GM18499 (cell line): ENCODE measurements around the gene ATP8A1.

Source experiments
- ATAC-seq: cut with Tn5 transposase; IDR thresholded peaks from one replicate; pipeline ENCODE4 v1.9.1; 2021; ENCODE audit warnings: moderate number of reproducible peaks; ENCODE audit not compliant: insufficient read depth, unreplicated experiment

Gene ATP8A1

DNA sequence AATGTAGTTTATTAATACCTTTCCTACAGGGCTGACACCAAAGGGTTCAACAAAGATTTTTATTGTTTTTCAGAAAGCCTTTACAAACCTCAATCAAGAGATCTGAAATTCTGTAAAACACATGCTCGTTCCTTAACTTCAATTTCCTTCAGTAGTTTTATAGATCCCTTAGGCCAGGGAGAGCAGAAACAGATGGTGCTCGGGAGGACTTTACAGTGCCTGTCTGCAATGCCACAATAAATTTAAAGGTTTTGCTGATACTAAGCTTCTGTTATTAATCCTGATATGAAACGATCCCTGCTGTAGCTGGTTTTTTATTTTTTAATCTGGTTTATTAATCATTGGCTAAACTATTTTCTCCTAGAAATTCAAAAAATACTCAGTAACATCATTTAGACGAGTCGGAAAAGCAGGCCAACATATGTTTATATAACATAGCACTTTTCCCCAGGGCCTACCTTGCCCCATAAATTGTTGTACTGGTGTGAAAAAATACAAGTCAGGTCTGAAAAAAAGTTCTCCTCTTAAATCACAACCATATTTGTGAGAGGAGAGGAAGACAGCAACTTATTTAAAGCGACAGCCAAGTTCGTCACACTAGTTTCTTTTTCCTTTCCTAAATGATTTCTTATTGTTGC, 219.9 kb downstream of the ATP8A1 start:
- no peak for ATAC-seq

DNA sequence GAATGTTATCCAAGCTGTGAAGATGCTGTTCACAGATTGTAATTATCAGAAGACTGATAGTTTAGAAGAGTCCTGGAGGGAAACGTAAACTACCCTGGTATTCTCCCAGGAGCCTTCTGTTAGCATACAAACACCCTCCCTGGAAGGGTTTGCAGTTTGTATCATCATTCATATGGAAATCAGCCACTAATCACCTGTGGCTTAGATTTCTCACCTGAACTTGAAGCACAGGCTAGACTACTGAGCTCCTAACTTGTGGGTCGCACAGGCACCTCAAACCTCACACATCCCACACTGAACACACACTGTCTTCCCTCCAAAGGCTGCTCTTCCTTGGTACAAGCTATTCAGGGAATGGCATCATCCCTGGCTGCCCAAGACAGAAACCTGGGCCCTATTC, 228.9 kb downstream of the ATP8A1 start:
- no peak for ATAC-seq

DNA sequence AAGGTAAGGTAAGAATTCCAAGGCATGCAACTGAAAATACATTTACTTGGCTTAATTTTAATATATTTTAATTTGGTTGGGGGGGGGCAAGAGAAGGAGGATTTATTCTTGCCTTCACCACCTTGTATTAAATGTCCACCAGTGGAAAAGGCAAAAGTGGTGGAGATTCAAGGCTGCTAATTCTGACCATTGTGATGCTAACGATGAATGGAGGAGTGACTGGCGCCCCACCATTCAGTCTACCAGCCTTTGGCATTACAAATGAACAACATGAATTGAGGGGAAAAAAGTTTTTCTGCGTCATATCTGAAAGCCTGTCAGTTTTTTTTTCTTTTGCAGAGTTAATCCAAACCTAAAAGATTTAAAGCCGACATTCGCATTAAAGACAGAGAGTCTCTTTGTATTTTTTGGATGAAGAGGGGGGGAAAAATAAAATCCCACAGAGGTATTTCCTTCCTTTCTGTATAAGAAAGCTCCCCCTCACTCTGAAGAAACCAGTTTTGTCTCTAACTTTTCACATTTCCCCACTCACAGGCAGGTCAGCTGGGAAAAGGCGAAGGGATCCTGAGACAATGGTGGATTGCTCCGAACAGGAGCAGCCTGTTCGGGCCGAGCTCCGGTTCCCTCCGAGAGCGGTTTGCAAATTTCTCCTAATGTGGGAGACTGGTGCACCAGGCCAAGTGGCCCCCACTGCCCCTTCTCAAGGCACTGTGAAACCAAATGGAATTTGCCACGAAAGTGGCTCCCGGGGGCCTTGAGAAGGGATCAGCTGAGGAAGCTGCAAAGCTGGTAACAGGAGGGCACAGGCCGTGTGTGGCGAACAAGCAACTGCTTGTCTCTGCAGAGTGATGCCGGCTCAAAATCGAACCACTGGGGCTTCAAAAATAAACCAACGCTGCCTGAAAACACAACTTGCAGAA, 231.5 kb downstream of the ATP8A1 start:
- no peak for ATAC-seq

DNA sequence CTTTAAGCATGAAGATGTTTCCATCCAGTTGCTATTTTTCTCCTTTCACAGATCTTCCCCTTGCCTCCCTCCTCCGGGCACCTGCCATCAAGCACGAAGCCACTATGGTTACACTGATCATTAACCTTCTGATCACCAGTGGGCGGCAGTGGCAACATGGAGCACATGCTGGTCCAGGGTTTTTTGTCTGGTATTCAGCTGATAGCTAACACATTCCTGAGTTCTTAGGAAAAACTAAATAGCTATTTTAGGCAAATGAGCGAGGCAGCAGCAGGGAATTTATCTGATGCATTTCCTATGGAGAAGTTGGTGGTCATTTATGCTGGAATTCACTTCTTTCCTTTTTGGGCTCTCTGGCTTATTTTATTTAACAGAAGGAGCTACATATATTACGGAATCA, 236.8 kb downstream of the ATP8A1 start:
- no peak for ATAC-seq

DNA sequence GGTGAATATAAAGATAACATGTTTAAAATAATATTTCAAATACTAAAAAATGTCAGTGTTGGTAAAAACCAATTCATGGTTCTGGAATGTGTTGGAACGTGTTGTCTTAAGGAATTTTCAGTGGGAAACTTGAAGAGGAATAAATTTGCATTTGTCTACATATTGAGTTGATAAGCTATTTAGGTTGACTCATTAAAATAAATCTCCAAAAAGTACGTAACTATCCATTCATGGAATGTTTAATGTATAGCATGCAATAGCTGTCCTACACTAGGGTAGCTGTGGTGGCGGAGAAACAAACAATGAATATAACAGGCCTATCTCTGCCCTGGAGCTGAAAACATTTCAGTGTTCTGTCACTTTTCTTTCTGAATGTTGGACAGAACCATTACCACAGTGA, 239.4 kb downstream of the ATP8A1 start:
- no peak for ATAC-seq

DNA sequence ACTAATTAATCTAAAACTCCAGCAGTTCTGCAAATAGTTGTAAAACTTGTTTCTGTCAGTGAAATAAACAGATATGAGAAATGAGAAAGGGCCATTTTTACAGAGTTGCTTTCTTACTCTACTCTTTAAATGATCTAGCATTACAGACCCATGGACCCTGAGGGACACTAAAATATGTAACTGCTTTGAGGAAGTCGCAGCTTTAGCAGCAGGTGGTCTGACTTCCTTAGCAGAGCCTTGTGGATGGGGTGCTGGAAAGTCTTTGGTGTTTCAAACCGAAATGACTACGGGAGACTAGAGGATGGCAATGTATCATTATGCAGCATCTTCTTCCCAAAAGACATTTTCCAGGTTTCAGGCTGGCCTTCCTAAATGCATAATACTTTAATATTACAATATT, 240.9 kb downstream of the ATP8A1 start:
- ATAC-seq, result no peak

DNA sequence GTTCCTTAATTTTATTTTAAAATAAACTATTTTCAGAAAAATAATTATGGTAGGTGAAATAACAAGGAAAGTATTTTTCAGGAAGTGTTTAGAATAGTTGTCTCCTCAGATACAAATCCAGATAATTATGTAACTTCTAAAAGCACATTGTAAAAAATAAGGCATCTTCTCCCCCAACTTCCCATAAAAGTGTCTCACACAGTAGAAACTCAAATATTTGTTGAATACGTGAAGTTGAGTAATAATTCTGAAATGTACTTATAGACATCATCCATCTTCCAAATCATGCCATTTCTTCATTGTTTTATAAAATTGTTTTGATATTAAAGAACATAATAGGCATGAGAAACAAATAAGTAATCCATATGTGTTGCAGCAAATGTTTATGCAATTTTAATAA, 241.6 kb downstream of the ATP8A1 start:
- ATAC-seq, result no peak

DNA sequence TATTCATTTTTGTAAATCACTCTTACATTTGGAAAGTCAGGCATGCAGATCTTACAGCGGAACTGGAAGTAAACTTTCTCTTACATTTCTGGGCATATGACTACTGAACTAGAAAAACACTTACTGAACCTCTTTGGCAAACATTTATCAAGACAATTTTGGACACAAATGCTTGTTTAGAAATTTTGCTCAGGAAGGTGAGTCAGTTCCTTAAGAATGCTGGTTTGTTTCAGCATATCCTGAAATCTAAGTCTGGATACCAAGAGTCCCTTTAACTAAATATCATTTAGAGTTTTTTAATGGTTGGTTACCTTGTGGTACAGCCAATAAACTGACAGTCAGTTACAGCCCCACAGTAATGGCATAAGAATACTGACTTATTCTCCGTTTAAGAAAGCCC, 244.7 kb downstream of the ATP8A1 start:
- no peak for ATAC-seq

DNA sequence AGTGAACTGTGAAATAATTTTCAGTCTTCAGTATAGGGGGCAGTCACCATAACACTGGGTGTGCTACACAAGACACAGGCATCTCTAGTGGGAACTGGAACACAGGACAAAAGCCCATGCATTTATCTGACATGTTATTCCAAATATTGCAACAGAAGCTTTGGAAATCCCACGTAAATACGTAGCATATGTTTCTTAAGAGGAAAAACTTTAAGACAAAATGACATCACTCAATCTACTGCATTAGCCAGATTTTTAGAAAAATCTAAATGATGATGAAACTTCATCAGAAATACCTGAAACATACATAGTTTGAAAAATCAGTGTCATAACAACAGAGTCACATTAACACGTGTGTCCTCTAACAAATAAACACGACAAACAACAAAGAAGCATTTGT, 245.1 kb downstream of the ATP8A1 start:
- ATAC-seq, result no peak

DNA sequence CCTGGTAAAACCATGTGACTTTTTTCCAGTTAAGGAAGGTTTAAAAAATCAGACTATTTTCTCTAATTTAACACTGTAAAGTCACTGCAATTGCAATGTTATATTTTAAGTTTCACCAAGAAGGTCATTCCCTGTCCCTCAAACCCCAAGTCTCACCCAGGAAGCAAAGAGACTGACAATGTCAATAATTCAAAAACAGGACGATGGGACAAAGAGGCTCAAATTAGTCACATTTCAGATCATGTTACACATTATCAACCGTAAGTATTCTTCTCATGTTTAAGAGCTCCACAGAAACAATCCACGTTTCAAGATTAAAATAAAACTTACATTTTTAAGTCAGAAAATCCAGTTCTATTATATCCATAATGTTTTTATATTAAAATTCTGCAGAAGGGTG, 246.5 kb downstream of the ATP8A1 start:
- ATAC-seq, result no peak

DNA sequence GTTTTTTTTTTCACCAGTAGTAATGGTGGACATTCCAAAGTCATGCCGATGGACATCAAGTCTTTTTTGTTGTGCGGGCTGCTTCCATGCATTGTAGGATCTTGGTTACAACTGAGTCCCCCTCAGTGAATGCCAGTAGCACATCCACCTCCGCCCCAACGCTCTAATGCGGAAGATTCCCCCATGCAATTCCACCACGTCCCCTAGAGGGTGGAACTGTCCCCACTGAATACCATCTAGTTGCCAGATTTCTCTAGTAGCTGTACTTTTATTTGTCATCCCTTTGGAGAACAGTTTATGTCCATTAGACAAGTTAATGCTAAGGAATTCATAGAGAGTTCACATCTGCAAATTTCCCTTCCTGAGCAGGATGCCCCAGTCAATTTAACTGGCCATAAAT, 252.9 kb downstream of the ATP8A1 start:
- ATAC-seq, result no peak

DNA sequence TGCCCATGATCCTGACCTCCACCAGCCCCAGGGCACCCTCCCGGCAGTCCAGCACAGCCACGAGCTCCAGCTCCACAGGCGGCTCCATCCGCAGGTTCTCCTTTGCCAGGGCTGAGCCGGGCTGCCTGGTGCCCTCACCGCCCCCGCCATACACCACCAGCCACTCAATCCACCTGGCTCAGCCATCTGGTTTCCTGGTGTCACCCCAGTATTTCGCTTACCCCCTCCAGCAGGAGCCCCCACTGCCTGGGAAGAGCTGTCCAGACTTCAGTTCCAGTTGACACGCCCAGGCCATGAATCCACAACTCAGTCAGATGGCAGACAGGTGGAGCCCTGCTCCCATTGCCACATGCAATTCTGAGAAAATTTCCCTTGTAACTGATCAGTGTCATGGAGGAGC, 255.7 kb downstream of the ATP8A1 start:
- no peak for ATAC-seq

DNA sequence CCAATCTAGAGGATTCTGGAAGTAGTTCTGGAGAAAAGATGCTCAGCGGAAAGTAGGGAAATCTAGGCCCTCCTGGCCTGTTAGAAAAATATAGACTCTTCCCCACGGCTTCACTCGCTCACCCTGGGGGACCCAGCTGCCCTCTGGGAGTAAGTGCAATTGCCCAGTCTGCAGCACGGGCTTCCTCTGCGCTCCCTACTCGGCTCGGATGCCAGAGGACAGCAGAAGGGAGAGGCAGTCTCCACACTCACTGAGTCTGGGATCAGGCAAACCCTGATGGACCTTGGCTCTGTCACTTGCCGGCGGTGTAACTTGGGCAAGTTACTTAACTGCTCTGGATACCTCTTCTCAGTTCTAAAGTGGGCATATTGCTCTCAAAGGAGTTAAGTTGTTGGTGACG, 257.5 kb downstream of the ATP8A1 start:
- ATAC-seq, result no peak

DNA sequence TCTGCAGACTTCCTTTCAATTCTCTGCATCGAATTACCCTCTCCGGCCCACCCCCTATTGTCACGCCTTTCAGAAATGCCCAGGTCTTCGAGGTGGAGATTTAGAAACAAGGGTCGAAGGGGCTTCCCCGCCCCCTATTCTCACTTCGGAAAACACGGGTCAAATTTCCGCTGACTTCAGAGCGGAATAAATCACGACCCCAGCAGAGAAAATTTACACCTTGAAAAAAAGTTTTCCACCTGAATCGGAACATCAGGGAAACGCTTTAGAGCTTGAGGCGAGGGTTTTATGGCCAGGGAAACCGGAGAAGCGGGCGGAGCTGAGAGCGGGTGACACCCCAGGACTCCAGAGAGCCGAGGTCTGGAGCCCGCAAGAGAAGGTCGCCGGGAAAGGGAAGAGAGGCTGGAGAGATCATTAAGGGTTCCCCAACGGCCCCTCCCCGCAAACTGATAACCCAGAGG, 258.0 kb downstream of the ATP8A1 start:
- no peak for ATAC-seq

DNA sequence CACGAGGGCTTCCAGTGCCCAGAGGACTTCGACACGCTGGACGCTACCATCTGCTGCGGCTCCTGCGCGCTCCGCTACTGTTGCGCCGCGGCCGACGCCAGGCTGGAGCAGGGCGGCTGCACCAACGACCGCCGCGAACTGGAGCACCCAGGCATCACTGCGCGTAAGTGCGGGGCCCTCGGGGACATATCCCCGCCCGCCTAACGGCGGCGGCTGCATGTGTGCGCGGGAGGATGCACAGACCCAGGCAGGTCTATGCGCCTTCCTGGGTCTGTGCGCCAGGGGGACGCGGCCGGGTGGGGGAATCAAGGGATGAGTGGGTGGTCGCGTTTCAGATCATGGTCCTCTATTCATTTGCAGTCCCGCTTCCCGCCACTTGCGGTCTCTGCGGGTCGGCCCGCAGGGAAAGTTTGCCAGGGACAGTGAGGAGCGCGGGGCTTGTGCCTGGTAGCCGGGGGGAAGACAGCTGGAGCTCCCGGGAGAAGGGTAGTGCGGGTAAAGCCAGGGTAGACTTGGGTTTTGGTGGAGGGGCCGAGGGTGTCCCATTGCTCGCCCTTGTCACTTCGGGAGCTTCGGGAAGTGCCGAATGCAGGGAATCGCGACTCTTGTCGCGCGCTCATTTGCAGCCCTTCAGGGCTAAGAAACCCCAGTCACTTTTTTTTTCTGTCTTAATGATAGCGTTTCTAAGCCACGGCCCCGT, 258.6 kb downstream of the ATP8A1 start:
- no peak for ATAC-seq

DNA sequence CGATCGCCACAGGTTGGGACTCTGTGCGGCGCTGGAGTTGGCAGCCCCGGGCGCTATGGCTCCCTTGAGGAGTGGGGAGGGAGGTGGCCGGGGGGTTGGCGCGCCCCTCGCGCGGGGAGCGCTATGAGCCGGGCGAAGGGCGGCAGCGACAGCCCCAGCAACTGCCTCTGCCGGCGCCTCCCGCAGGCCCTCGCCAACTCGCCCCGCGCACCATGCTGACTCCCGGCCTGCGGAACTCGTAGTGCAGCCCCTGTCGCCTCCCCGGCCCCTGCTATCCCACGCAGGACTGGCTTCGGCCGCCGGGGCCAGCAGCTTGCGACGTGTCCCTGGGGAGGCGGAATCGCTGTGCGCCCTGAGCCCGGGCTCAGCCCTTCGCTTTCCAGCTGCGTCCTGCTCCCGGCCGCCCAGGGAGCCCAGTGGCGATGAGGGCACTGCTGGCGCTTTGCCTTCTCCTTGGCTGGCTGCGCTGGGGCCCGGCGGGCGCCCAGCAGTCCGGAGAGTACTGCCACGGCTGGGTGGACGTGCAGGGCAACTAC, 259.2 kb downstream of the ATP8A1 start:
- no peak for ATAC-seq

DNA sequence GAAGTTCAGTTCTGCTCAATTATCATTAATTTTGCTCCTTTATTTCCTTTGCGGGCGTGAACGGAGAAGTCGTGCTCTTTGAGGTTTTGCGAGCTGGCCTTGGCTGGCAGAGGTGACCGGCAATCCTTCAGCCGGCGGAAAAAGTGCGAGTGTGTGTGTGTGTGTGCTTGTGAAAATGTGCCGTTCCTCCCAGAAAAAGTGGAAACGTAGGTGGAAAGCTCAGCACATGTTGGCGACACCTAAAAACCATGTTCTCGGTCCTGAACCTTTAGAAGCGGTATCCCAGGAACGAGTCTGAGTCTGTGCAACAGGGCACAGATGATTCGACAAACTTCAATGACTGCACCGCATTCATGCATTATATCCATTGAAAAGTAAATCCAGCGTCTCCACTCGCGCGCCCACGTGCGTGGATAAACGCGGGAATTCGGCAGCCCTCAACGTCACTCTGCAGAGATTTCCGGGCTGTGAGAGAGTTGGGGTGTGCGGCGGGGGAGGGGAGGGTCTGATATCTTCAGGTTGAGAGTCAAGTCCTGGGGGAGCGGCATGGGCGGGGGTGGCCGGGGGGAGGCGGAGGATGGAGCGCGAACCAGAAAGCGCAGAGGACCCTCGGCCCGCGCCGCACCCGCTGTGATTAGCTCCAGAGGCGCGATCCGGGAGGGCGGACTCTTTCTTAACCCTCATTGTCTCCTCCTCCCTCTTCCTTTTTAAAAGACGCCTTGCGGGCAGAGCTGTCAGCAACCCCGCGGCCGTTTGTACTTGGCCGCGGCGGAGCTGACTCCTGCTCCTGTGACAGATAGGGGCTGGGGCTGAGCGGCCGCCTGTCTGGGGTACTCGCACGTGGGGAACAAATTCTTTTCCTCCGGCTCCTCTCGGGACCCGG, 259.9 kb downstream of the ATP8A1 start, which contains the start of gene SHISA3:
TSS of gene SHISA3 (plus strand) at position 737 of the 883 bp plus-strand sequence. CDS start 569 bp downstream, outside the sequence.
- ATAC-seq, result no peak

DNA sequence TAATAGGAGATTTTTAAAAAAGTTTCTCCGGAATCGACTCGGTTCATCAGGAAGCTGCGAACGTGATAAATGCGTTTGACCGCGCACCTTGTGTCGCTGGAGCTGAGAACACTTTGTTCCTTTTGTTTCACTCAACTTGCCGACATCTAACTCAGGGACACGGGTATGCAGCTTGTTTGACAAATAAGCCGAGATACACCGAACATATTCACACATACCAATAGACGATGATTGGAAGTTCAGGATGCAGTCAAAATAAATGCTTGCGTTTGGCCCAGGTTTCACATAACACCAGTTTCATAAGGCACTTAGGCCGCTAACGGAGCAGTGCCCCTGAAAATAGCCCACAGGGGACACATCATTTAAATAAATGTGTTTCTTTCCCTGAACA, 260.5 kb downstream of the ATP8A1 start:
- no peak for ATAC-seq

DNA sequence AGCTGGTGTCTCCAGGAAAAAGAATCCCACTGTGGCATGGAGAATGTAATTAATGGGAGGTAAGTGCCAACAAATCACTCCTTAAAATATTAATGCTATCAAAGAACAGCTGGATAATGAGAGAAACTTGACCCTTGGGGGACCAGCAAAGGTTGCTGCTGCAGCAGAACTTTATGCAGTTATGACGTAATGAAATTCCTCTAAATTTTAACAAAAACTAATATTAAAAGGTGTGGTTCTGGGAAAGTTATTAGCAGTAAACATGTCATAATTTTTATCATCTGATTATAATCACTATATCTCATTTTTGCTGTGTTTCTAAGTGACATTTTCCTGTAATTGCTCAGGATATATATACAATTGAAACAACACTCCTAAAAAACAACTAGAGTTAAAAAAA, 261.3 kb downstream of the ATP8A1 start:
- ATAC-seq, result no peak

DNA sequence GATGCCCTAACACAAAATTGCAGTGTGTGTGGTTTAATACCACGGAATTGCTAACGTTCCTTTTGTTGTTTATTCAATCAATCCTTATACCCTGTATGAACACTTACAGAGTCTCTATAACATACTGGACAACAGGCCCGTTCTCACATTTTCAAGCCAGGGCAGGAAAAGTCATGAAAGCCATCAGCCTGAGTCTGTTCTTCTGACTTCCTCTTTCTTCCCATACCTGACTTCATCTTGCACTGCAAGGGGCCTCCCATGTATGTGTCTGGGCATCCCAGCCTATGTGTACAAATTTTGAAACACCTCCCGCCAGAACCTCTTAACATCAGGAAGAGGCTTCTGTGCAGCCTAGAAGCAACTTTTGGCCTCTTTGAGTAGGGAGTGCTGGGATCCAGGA, 264.5 kb downstream of the ATP8A1 start:
- ATAC-seq, result no peak
